HG03280 (cell line): ENCODE measurements around the gene MAGEE1.
A peak's percentile ranks its signal among the peaks of the same experiment; 100 is the strongest.

Experiments
- ATAC-seq: cut with Tn5 transposase; IDR thresholded peaks from one replicate; pipeline ENCODE4 v1.9.1; 2021; ENCODE audit warnings: mild to moderate bottlenecking, moderate library complexity; ENCODE audit not compliant: unreplicated experiment

MAGEE1 gene, protein sequence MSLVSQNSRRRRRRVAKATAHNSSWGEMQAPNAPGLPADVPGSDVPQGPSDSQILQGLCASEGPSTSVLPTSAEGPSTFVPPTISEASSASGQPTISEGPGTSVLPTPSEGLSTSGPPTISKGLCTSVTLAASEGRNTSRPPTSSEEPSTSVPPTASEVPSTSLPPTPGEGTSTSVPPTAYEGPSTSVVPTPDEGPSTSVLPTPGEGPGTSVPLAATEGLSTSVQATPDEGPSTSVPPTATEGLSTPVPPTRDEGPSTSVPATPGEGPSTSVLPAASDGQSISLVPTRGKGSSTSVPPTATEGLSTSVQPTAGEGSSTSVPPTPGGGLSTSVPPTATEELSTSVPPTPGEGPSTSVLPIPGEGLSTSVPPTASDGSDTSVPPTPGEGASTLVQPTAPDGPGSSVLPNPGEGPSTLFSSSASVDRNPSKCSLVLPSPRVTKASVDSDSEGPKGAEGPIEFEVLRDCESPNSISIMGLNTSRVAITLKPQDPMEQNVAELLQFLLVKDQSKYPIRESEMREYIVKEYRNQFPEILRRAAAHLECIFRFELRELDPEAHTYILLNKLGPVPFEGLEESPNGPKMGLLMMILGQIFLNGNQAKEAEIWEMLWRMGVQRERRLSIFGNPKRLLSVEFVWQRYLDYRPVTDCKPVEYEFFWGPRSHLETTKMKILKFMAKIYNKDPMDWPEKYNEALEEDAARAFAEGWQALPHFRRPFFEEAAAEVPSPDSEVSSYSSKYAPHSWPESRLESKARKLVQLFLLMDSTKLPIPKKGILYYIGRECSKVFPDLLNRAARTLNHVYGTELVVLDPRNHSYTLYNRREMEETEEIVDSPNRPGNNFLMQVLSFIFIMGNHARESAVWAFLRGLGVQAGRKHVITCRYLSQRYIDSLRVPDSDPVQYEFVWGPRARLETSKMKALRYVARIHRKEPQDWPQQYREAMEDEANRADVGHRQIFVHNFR

DNA sequence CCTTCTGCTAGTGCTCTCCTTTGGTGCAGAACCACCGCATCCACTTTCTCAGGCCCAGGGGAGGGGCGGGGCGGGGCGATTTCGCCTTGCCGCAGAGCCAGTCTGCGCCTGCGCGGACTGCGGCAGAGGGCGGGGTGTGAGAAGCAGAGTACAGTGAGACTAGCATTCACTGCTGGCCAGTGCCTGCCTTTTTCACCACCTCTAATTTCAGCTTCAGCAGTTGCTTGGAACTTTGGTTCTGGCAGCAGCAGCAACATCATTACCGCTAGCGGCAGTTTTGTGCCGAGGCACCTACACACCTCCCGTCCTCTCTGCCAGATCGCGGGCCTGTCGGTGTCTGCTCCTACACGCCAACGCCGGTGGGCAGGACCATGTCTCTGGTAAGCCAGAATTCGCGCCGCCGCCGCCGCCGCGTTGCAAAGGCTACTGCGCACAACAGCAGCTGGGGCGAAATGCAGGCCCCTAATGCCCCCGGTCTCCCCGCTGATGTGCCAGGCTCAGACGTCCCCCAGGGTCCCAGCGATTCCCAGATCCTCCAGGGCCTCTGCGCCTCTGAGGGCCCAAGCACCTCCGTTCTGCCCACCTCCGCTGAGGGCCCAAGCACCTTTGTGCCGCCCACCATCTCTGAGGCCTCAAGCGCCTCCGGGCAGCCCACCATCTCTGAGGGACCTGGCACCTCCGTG is at the start of gene MAGEE1:
Gene MAGEE1 (plus strand): TSS at position 151 of the 683 bp plus-strand sequence. CDS start 221 bp downstream, at position 372.
- ATAC-seq = peak; percentile 93

DNA sequence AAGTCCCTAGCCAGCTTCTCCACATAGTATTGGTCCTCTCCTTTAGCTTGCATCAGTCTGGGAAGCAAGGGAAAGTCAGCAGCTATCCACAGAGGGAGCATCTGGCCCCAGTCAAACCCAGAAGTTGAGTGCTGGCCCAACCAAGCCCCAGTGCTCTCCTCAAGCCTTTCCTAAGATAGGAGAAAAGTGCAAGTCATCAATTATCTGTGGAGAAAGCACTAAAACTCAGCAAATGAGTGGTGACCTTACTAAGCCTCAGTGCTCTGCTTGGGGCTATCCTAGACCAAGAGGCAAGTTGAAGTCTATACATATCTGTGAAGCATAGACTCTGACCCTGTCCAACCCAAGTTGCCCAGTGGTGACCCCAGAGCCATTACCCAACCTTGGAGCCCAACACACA is 28.5 kb upstream of the MAGEE1 start:
- ATAC-seq = no peak

DNA sequence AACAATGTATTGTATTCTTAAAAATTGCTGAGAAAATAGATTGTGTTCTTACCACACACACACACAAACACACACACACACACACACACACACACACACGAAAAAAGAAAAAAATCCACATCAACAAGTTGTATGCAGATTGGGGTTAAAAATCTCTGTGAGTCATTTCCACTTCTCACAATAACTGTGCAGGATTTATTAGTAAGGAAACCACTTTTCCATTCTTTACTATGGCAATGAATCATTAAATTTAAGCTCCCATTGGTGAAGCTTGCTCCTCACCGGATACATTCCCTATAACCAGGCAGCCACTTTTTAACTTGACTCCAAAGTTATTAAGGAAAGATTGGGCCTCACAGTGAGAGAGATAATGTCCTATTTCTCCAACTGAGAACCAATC is 19.7 kb upstream of the MAGEE1 start:
- no peak for ATAC-seq

DNA sequence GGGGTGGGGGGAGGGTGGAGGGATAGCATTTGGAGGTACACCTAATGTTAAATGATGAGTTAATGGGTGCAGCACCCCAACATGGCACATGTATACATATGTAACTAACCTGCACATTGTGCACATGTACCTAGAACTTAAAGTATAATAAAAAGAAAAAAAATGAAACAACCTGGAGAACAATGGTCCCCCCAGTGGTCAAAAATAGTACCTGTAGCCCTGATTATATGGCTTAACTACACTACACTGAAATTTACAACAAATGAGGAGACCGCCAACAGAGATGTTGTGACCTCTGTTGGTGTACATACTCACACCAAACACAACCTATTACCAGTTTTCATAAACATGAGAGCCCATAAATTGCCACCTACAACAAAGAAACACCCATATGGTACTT is 7.3 kb upstream of the MAGEE1 start:
- no peak for ATAC-seq

DNA sequence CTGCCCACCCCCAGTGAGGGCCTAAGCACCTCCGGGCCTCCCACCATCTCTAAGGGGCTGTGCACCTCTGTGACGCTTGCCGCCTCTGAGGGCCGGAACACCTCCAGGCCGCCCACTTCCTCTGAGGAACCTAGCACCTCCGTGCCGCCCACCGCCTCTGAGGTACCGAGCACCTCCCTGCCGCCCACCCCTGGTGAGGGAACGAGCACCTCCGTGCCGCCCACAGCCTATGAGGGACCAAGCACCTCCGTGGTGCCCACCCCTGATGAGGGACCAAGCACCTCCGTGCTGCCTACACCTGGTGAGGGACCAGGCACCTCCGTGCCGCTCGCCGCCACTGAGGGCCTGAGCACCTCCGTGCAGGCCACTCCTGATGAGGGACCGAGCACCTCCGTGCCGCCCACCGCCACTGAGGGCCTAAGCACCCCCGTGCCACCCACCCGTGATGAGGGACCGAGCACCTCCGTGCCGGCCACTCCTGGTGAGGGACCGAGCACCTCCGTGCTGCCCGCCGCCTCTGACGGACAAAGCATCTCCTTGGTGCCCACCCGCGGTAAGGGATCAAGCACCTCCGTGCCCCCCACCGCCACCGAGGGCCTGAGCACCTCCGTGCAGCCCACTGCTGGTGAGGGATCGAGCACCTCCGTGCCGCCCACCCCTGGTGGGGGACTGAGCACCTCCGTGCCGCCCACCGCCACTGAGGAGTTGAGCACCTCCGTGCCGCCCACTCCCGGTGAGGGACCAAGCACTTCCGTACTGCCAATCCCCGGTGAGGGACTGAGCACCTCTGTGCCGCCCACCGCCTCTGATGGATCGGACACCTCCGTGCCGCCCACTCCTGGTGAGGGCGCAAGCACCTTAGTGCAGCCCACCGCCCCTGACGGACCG is 977 bp downstream of the MAGEE1 start:
- peak; percentile 25 for ATAC-seq

DNA sequence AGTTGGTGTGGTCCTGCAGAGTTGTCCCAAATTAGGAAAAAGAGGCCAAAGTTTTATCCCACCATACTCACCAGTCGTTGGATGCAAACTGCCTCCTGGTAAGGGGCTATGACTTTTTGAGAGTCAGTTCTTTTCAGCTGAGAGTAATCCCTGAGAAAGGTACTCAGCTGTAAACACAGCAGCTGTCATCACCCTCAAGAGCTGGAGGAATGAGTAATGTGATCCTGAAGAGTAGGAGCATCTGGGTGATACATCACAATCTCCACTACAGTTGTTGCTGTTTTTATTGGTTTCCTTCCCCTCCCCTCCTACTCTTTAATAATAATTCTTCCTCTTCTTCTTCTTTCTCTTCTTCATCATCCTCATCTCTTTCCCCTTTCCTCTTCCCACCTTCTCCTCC is 5.7 kb downstream of the MAGEE1 start:
- no peak for ATAC-seq

DNA sequence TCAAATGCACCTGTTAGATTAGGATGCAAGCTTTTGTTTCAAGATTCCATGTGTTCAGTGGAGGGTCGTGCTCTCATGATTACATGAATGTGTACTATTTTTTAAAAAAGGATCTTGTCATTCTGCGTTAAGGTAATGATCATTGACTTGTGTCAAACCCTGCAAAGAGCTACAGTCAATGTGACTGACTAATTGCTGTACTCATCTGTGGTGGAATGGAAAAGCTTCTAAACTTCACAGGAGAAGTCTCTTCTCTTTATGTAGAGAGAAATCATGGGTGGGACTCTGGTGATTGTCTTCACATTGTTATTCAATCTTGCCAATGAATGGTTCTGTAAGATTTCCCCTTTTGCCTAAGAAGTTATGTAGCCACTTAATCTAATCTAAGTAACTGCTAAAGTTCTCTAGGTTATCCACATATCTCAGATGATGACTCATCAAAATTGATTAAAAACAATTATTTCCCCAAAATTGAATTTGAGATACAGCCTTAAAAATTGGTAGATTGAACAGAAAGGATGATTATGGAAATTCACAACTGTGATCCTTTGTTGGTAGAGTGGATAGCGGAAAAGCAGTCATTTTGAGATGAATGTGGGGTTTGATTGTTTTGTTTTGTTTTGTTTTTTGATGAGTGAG is 6.7 kb downstream of the MAGEE1 start:
- no peak for ATAC-seq

DNA sequence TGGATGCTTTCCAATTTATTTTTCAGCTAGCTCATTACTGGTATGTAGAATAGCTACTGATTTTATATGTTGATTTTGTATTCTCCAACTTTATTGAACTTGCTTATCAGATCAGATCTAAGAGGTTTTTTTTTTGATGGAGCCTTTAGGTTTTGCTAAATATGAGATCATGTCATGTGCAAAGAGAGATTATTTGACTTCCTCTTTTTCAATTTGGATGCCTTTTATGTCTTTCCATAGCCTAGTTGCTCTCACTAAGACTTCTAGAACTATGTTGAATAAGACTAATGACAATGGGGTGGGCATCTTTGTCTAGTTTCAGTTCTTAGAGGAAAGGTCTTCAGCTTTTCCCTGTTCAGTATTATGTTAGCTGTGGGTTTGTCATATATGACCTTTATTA is 11.7 kb downstream of the MAGEE1 start:
- no peak for ATAC-seq

DNA sequence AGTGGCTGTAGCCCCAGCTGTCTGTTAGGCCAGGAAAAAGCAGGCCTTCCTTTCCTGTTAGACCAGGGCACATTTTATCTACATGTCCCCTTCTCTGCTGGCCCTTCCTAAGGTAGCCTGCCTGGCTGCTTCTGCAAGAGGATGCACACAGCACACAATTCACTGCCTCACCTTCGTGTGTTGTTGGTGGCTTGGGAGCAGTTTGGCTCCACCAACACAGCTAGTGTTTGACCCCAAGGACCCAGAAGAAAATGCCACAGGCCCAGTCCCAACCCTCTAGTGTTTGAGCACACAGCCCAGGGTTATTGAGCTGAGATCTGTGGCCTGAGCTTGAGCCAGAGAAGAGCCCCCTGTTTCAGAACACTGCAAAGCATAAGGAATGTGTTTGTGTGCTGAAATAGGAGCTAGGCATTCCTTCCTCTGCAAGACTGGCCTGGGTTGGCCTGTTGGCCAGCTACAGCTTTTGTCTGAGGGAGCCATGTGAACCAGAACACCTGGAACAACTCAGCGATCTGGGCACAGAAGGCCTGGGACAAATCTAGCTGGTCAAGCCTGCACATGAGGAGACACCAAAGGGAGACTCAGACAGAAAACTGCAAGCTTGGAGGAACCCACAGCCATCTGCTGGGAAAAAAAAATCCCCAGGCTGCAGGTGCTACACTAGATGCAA is 26.4 kb downstream of the MAGEE1 start:
- ATAC-seq = no peak

DNA sequence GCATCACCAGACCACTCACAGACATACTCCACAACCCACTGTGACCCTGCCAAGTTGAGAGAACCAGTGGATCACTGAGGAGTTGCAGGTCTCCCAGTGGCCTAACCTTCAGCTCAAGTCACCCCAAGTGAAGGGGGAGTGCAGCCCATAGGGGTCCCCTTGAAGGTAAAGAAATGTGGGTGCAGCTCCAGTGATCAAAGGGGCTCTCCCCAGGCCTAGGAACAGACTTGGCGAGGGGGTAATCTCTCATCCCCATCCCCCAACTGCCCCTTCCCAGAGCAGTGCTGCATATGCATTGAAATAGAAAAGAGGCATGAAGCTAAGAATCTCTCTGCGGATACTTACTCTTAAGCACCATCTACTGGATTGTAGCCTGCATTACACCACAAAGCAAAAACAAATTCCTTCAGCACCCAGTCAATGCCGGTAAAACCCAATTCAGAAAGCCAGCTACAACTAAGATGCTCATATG is 27.0 kb downstream of the MAGEE1 start:
- peak; percentile 58 for ATAC-seq

DNA sequence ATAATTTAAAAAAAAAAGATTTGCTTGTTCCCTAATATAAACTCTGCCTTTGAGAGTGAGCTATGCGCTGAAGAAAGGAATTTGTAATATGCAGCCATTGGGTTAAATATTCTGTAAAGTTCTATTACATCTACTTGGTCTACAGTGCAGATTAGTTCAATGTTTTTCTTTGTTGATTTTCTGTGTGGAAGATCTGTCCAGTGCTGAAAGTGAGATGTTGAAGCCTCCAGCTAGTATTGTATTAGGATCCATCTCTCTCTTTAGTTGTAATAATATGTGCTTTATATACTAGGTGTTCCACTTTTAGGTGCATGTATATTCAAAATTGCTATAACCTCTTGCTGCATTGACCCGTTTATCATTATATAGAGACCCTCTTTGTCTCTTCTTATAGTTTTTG is 49.8 kb downstream of the MAGEE1 start:
- no peak for ATAC-seq
